Mesothelial cell of epicardium (in vitro differentiated cells): ENCODE data around the gene ITGB4. TPM values are rescaled to one million over a fixed set of nuclear protein-coding genes. Genes with fewer than 3 reads are reported as not detected.

ENCODE experiments used
- DNase-seq, 2 experiments: peaks; one replicate each; pipeline ENCODE4 v3.0.0; 2021; ENCODE audit warnings: low spot score in 2 of 2; ENCODE audit not compliant: unreplicated experiment in 2 of 2
- H3K27ac Mint-ChIP-seq: 2 replicates; pipeline ENCODE4 v1.8.0; 2021; ENCODE audit warnings: mixed read lengths
- H3K27me3 Mint-ChIP-seq: 2 replicates; pipeline ENCODE4 v1.8.0; 2021; ENCODE audit warnings: low read depth, mixed read lengths
- H3K36me3 Mint-ChIP-seq: 2 replicates; pipeline ENCODE4 v1.8.0; 2021; ENCODE audit warnings: mixed read lengths
- H3K4me1 Mint-ChIP-seq: 2 replicates; pipeline ENCODE4 v1.8.0; 2021; ENCODE audit warnings: mixed read lengths
- H3K4me3 Mint-ChIP-seq: 2 replicates; pipeline ENCODE4 v1.8.0; 2021; ENCODE audit warnings: mild to moderate bottlenecking, moderate library complexity, mixed read lengths
- H3K9me3 Mint-ChIP-seq: 2 replicates; pipeline ENCODE4 v1.8.0; 2021; ENCODE audit warnings: mixed read lengths
- total RNA-seq: library from RNA; stranded (reverse); gene quantifications from 3 replicates; pipeline ENCODE4 v1.2.1, GENCODE V29; 2021
- TF ChIP-seq, protein P1 (sequence below): fragments of 200-600 bp; sonication (generic); IDR thresholded peaks from one replicate; pipeline ENCODE4 v1.5.0; 2021; ENCODE audit warnings: antibody characterized with exemption; ENCODE audit not compliant: unreplicated experiment

Gene ITGB4
- total RNA-seq, 1 donor from 2014 or later, result 117 TPM

DNA sequence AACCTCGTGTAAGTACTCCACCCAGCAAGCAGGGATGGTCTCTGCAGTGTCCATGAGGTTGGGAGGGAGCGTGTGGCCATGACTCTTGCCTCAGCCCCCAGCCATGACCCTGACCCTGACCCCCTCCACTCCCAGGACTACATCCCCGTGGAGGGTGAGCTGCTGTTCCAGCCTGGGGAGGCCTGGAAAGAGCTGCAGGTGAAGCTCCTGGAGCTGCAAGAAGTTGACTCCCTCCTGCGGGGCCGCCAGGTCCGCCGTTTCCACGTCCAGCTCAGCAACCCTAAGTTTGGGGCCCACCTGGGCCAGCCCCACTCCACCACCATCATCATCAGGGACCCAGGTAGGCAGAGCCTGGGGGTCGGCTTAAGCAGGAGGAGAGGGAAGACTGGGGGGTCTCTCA, 27.4 kb downstream of the ITGB4 start:
- TF ChIP-seq, protein P1, sequence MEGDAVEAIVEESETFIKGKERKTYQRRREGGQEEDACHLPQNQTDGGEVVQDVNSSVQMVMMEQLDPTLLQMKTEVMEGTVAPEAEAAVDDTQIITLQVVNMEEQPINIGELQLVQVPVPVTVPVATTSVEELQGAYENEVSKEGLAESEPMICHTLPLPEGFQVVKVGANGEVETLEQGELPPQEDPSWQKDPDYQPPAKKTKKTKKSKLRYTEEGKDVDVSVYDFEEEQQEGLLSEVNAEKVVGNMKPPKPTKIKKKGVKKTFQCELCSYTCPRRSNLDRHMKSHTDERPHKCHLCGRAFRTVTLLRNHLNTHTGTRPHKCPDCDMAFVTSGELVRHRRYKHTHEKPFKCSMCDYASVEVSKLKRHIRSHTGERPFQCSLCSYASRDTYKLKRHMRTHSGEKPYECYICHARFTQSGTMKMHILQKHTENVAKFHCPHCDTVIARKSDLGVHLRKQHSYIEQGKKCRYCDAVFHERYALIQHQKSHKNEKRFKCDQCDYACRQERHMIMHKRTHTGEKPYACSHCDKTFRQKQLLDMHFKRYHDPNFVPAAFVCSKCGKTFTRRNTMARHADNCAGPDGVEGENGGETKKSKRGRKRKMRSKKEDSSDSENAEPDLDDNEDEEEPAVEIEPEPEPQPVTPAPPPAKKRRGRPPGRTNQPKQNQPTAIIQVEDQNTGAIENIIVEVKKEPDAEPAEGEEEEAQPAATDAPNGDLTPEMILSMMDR, result no peak
- no peaks in the 10 kb centered on the region for H3K4me1 Mint-ChIP-seq
- no peak for DNase-seq
- no peaks in the 10 kb centered on the region for H3K27me3 Mint-ChIP-seq
- no peak overlapping the region for H3K27ac Mint-ChIP-seq
- peaks cover 14% of the 10 kb centered on the region for H3K36me3 Mint-ChIP-seq
- H3K4me3 Mint-ChIP-seq, result no peak overlapping the region
- no peaks in the 10 kb centered on the region for H3K9me3 Mint-ChIP-seq

DNA sequence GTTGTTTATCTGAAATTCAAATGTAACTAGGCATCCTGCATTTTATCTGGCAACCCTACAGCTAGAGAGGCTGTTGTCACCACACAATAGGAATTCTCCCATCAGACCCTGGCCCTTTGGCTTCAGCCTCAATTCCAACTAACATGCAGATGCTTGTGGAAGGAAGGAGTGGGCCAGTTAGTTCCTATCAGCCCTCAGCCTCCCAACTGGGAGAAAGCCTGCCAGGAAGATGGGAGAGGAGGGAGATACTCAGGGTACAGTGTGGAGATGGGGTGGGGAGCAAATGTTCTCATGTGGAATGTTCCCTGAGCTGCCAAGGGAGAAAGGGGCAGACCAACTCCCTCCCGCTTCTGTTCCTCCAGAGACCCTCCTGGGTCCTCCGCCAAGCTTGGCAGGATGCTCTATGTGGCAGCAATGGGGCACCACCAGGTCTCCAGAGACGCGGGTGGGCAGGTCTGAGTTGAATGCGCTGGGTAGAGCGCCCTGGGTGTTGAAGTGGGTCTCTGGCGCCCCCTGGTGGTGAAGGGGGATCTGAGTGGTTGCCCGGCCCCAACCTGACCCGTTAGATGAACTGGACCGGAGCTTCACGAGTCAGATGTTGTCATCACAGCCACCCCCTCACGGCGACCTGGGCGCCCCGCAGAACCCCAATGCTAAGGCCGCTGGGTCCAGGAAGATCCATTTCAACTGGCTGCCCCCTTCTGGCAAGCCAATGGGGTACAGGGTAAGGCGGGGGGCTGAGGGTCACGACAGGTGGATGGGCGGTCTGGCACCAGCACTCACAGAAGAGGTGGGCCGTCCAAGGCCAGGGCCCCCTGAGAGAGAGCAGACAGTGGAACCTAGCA, 28.5 kb downstream of the ITGB4 start:
- Mint-ChIP-seq H3K27ac (no peak overlapping the region), H3K4me3 (no peak overlapping the region)

DNA sequence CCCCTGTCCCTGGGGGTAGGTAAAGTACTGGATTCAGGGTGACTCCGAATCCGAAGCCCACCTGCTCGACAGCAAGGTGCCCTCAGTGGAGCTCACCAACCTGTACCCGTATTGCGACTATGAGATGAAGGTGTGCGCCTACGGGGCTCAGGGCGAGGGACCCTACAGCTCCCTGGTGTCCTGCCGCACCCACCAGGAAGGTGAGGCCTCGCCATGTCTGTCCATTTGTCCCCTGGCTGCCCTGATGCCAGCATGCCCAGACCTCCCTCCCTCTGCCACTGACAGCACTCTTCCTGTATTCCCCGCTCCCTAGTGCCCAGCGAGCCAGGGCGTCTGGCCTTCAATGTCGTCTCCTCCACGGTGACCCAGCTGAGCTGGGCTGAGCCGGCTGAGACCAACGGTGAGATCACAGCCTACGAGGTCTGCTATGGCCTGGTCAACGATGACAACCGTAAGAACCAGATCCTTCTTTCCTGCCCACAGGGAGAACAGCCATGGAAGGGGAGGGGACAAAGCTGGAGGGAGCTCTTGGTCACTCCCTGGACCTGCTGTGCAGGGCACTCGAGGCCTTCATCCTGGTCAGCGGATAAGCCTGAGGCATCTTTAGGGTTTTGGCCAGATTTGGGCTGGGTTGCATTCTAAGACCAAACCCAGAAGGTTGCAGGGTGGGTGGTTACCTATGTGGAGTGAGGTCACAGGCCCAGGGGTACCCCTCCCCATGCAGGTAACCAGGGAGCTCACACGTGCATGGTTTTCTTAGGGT, 29.6 kb downstream of the ITGB4 start:
- Mint-ChIP-seq H3K9me3 (no peaks in the 10 kb centered on the region), H3K36me3 (peaks cover 14% of the 10 kb centered on the region), H3K27me3 (no peaks in the 10 kb centered on the region), H3K4me3 (no peak overlapping the region), H3K4me1 (peaks cover 7% of the 10 kb centered on the region), H3K27ac (no peak overlapping the region)
- TF ChIP-seq, protein P1, result no peak
- DNase-seq, result no peak

More for the DNA sequence above, 28.5 kb downstream of the ITGB4 start:
- DNase-seq, result peak; percentile 84 to 91
- no peaks in the 10 kb centered on the region for H3K27me3 Mint-ChIP-seq
- TF ChIP-seq, protein P1, result peak; percentile 98
- peaks cover 14% of the 10 kb centered on the region for H3K36me3 Mint-ChIP-seq
- no peaks in the 10 kb centered on the region for H3K9me3 Mint-ChIP-seq
- peaks cover 4% of the 10 kb centered on the region for H3K4me1 Mint-ChIP-seq

DNA sequence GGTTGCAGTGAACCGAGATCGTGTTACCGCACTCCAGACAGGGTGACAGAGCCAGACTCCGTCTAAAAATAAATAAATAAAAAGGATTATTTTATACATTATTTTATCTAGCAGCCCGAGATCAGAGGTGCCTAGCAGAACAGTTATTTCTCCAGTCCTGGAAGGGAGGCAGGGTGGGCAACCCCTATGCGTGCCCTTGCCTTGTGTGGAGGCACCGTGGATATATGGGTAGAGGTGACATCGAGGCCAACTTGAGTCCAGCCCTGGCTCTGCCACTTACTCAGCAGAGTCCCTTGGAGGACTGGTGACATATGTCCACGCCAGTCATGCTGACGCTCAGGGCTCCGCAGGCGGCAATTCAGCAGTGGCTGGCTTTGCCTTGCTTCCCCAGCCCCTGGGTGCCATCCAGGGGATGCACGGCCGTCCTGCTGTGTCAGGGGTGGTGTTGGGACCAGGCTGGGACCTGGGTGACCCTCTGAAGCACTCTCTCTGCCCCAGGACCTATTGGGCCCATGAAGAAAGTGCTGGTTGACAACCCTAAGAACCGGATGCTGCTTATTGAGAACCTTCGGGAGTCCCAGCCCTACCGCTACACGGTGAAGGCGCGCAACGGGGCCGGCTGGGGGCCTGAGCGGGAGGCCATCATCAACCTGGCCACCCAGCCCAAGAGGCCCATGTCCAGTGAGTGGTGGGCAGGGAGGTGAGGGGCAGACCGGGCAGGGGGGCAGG, 30.6 kb downstream of the ITGB4 start:
- no peaks in the 10 kb centered on the region for H3K27me3 Mint-ChIP-seq
- H3K4me1 Mint-ChIP-seq, result peaks cover 7% of the 10 kb centered on the region
- H3K36me3 Mint-ChIP-seq, result peaks cover 14% of the 10 kb centered on the region
- TF ChIP-seq, protein P1, result no peak
- H3K27ac Mint-ChIP-seq, result no peak overlapping the region
- no peak overlapping the region for H3K4me3 Mint-ChIP-seq
- H3K9me3 Mint-ChIP-seq, result no peaks in the 10 kb centered on the region
- DNase-seq, result no peak

DNA sequence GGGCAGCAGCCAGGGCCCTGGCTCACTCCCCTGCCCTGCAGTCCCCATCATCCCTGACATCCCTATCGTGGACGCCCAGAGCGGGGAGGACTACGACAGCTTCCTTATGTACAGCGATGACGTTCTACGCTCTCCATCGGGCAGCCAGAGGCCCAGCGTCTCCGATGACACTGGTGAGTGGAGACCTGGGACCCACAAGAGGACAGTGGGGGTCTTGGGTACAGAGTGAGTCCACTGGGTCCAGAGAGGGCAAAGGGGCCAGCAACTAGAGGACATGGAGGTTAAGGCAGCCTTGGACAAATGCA, 31.1 kb downstream of the ITGB4 start:
- Mint-ChIP-seq H3K4me1 (peaks cover 7% of the 10 kb centered on the region), H3K9me3 (no peaks in the 10 kb centered on the region), H3K36me3 (peaks cover 14% of the 10 kb centered on the region), H3K4me3 (peak overlapping the region; percentile 22), H3K27me3 (no peaks in the 10 kb centered on the region), H3K27ac (no peak overlapping the region)
- TF ChIP-seq, protein P1, result no peak
- no peak for DNase-seq
